HFFc6 (cell line): ENCODE data around the gene GLRB. TPM values are rescaled to one million over a fixed set of nuclear protein-coding genes. Genes with fewer than 3 reads are reported as not detected.

ENCODE experiments used
- DNase-seq: peaks from one replicate; pipeline ENCODE4 v3.0.0-alpha.2; 2018
- H3K27ac Mint-ChIP-seq: 2 replicates; pipeline ENCODE4 v1.8.0; 2020; ENCODE audit warnings: mild to moderate bottlenecking, mixed read lengths
- H3K27me3 Mint-ChIP-seq: 2 replicates; pipeline ENCODE4 v1.8.0; 2021; ENCODE audit warnings: mild to moderate bottlenecking, moderate library complexity, mixed read lengths; ENCODE audit not compliant: insufficient read depth
- H3K36me3 Mint-ChIP-seq: 2 replicates; pipeline ENCODE4 v1.8.0; 2021; ENCODE audit warnings: low read depth, mixed read lengths
- H3K4me1 Mint-ChIP-seq: 2 replicates; pipeline ENCODE4 v1.8.0; 2020; ENCODE audit warnings: low read depth, mixed read lengths
- H3K4me3 Mint-ChIP-seq: 2 replicates; pipeline ENCODE4 v1.8.0; 2020; ENCODE audit warnings: mild to moderate bottlenecking, moderate library complexity, mixed read lengths
- H3K9me3 Mint-ChIP-seq: 2 replicates; pipeline ENCODE4 v1.8.0; 2020; ENCODE audit warnings: mild to moderate bottlenecking, mixed read lengths
- CTCF ChIP-seq: fragments of 200-600 bp; sonication (generic); IDR thresholded peaks from 2 replicates; pipeline ENCODE4 v1.5.0; 2021; ENCODE audit warnings: antibody characterized with exemption, mild to moderate bottlenecking
- long read RNA-seq: library from polyadenylated mRNA; unstranded; transcript quantifications from one replicate; pipeline ENCODE4 v2.0.0, GENCODE V29; 2019
- total RNA-seq, 6 experiments: library from RNA; stranded (reverse); fragmentation: NEBNext Ultra II Directional; extraction: Animal tissue kit (Norgen Biotek cat#: 25700); gene quantifications; 2 replicates in 1 of 6; 3 replicates in 5 of 6; pipeline ENCODE4 v1.2.3, GENCODE V29; 2021

Gene GLRB
- 10 to 100 TPM in 1 of 6 experiments, 1 to 10 TPM in 5; 4.7 to 11.7 (median 6.0) TPM for total RNA-seq
- long read RNA-seq, transcript GLRB-207 (9 exons, 2,765 nt), result minor isoform, 9 of 31 reads
- long read RNA-seq, transcript GLRB-201 (10 exons, 3,126 nt), result major isoform, 14 of 31 reads
- long read RNA-seq, partial matches to known transcripts, result 2 of 31 reads
- long read RNA-seq, other reads (novel, unspliced or antisense), result 6 of 31 reads

DNA sequence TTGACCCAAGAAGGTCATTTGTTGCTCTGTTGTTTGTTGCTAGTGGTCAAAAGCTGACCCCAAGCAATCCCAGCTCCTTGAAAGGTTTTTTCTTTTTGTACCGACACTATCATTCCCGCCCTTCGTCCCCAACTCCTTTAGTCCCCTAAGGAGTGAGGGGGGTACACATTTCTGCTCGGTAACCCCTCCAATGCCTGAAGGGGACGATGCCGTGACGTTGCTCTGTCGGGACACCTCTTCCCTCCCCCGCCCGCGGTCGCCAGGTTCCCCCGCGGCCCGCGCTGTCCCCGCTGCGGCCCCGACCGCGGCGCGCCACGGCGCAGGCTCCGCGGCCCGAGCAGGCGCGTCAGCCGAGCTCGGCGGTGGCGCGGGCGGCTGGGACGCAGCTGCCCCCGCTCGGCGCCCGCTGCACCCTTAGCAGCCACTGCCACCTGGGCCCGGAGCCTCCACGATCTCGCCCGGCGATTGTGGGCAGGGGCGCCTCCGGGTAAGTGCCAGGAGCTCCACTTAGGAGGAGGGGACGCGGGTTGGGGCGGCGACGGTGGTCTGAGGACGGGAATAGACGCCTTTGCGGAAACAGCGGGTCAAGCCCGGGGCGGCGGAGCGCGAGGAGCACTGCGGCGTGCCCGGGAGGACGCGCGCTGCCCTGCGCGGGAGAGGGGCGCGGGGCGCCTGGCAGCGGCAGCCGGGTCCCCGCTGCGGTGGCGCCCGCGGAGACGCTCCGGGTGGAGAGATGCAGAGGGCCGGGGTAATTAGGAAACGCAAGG is at the start of gene GLRB:
Gene GLRB (plus strand): TSS at position 340 of the 767 bp plus-strand sequence. CDS start 1,875 bp downstream, outside the sequence.
- Mint-ChIP-seq H3K36me3 (no peaks in the 10 kb centered on the region), H3K4me3 (peak within 1 kb of the TSS; percentile 96), H3K27ac (peak within 1 kb of the TSS; percentile 50), H3K4me1 (peaks cover 37% of the 10 kb centered on the region), H3K9me3 (no peaks in the 10 kb centered on the region), H3K27me3 (no peaks in the 10 kb centered on the region; the same call in 1 of the 2 replicates)
- TF ChIP-seq CTCF, result no peak
- DNase-seq, result no peak

DNA sequence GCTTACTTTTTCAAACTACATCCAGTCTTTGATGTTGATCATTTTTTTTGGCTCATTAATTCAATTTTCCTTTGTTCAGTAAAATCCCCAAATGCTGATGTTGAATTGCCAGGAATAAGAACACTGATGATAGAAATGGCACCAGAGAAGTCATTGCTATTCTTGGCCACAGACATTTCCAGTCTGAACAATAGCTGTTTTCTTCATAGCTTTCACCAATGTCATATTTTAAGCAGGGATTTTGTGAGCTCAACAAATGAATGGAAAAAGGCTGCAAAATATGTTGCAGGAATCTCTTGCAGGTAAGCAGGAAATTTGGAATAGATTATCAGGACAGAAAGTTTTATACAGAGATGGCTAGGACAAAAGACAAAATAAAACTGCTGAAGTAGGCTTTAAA is 40.5 kb upstream of the GLRB start:
- H3K4me1 Mint-ChIP-seq, result no peaks in the 10 kb centered on the region
- H3K4me3 Mint-ChIP-seq, result no peak overlapping the region
- H3K27ac Mint-ChIP-seq, result no peak overlapping the region
- DNase-seq, result no peak
- H3K27me3 Mint-ChIP-seq, result no peaks in the 10 kb centered on the region
- TF ChIP-seq CTCF, result no peak
- no peaks in the 10 kb centered on the region; the same call in 1 of the 2 replicates for H3K9me3 Mint-ChIP-seq
- H3K36me3 Mint-ChIP-seq, result no peaks in the 10 kb centered on the region; the same call in 1 of the 2 replicates

DNA sequence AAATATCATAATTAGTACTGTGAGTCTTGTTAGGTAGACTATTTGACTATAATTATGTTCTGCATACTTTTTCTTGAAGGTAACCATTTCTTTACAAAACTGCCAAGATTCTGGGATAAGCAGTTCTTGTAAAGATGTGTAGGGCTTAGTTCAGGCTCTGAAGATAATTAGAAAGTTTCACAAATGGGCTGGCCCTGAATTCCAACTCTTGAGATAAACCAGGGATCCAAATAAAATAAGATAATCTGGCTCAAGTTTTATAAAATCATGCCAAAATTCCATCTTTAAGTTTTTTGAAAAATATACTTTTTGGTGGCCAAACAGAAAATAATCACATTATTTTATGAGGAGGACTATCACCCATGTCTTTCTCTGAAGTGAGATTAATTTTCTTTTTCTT is 35.5 kb upstream of the GLRB start:
- H3K27me3 Mint-ChIP-seq, result no peaks in the 10 kb centered on the region
- H3K9me3 Mint-ChIP-seq, result no peaks in the 10 kb centered on the region
- DNase-seq, result no peak
- peaks cover 20% of the 10 kb centered on the region for H3K4me1 Mint-ChIP-seq
- H3K27ac Mint-ChIP-seq, result no peak overlapping the region
- no peaks in the 10 kb centered on the region for H3K36me3 Mint-ChIP-seq
- no peak overlapping the region for H3K4me3 Mint-ChIP-seq
- TF ChIP-seq CTCF, result no peak

- Mint-ChIP-seq H3K27me3 (no peaks in the 10 kb centered on the region), H3K36me3 (no peaks in the 10 kb centered on the region), H3K27ac (0 out of 2 replicates have a peak overlapping the region, but pooled peaks have one; percentile 0), H3K4me1 (peaks cover 34% of the 10 kb centered on the region), H3K9me3 (no peaks in the 10 kb centered on the region), H3K4me3 (no peak overlapping the region)
- TF ChIP-seq CTCF, result peak; percentile 69
- peak; percentile 37 for DNase-seq
Measured at GRCh38 chr4:157043131-157043530, 32.8 kb upstream of the GLRB start.

- Mint-ChIP-seq H3K27me3 (no peaks in the 10 kb centered on the region), H3K9me3 (no peaks in the 10 kb centered on the region), H3K27ac (peak overlapping the region; percentile 16), H3K4me3 (peak overlapping the region; percentile 24; the same call in 1 of the 2 replicates), H3K4me1 (peaks cover 37% of the 10 kb centered on the region), H3K36me3 (no peaks in the 10 kb centered on the region)
- DNase-seq, result peak; percentile 74
- TF ChIP-seq CTCF, result peak; percentile 87
Measured at GRCh38 chr4:157045507-157046127, 30.3 kb upstream of the GLRB start.
